ENCODE data around the gene SEZ6. TPM values are rescaled to one million over a fixed set of nuclear protein-coding genes. Genes with fewer than 3 reads are reported as not detected.

The SEZ6 gene
- polyA plus RNA-seq, 2 of the 4 experiments (the other 2 are of a cell fraction): not detected

DNA sequence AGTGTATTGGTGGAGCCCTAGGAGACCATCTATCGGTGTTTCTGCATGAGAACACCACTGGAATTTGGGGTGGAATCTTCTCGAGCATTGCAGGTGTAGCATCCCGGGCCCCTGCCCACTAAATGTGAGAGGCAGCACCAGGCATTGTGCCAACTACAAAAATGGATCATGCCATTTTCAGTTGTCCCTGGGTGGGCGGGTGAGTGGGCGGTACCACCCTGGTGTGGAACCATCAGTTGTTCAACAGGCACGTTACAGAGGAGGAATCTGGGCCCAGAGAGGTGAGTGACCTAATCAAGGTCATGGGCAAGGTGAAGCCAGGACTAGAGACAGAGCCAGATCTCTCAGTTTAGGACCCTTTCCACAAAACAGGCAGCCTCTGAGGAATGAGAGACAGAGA, 45.9 kb upstream of the SEZ6 start:
- Histone ChIP-seq H3K4me3 (no peak overlapping the region), H3K27ac (no peak overlapping the region), H3K9me3 (no peaks in the 10 kb centered on the region), H3K4me2 (no peak overlapping the region), H3K4me1 (no peaks in the 10 kb centered on the region)
- no peak for ATAC-seq
- CTCF ChIA-PET: interaction anchor here (0.6 to 1.5 kb wide), 3 partner anchors 38 to 86 kb away, joined by 3 to 7 read pairs (median 4); no protein-coding TSS in a partner anchor
- POLR2A ChIA-PET: no interaction called here
- no peak for DNase-seq (ENCODE audit: low read depth in 1 of 2, low spot score in 1 of 2)
- 45% methylated on average over 6 of the region's 6 CpGs for whole genome bisulfite sequencing (ENCODE audit: missing lambda C conversion rate)
- no peak for TF ChIP-seq NPAS2 (CRISPR knock-in tag; IDR thresholded peaks at IDR 0.05; ENCODE audit: borderline replicate concordance)
- TF ChIP-seq, protein P1, sequence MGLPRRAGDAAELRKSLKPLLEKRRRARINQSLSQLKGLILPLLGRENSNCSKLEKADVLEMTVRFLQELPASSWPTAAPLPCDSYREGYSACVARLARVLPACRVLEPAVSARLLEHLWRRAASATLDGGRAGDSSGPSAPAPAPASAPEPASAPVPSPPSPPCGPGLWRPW (IDR thresholded peaks at IDR 0.05): no peak
- no peak for TF ChIP-seq ZFP36 (IDR thresholded peaks at IDR 0.05; ENCODE audit: borderline replicate concordance, partially characterized antibody)
- TF ChIP-seq FOSB (CRISPR knock-in tag; IDR thresholded peaks at IDR 0.05): no peak
- TF ChIP-seq ZSCAN20 (CRISPR knock-in tag; IDR thresholded peaks at IDR 0.05): no peak
- no peak for TF ChIP-seq CEBPB (IDR thresholded peaks at IDR 0.05)
- TF ChIP-seq RFX5 (IDR thresholded peaks at IDR 0.05): no peak
- no peak for TF ChIP-seq NR3C1 (IDR thresholded peaks at IDR 0.05)
- TF ChIP-seq KDM5A (IDR thresholded peaks at IDR 0.05): no peak
- TF ChIP-seq HEYL (CRISPR knock-in tag; IDR thresholded peaks at IDR 0.05): no peak
- FAIRE-seq: no peak

GRCh38 chr17:29051194-29051593, 45.4 kb upstream of the SEZ6 start:
- CTCF ChIA-PET: interaction anchor here (0.5 to 1.5 kb wide), 8 partner anchors 10 to 325 kb away, joined by 3 to 7 read pairs (median 4); no protein-coding TSS in a partner anchor

GRCh38 chr17:29050176-29050575, 44.3 kb upstream of the SEZ6 start:
- DNase-seq (ENCODE audit: low read depth in 1 of 2, low spot score in 1 of 2) (no peak), ATAC-seq (no peak), FAIRE-seq (no peak)
- Histone ChIP-seq H3K4me3 (no peak overlapping the region), H3K4me1 (no peaks in the 10 kb centered on the region), H3K4me2 (no peak overlapping the region), H3K9me3 (no peaks in the 10 kb centered on the region), H3K27ac (no peak overlapping the region)
- CTCF ChIA-PET: interaction anchor here (0.9 to 1.5 kb wide), 5 partner anchors 11 to 93 kb away, joined by 3 to 4 read pairs (median 3); no protein-coding TSS in a partner anchor
- TF ChIP-seq BCL3 (IDR thresholded peaks at IDR 0.05): no peak
- TF ChIP-seq KDM1A (IDR thresholded peaks at IDR 0.05; ENCODE audit: low read depth): no peak
- no peak for TF ChIP-seq ESRRA (IDR thresholded peaks at IDR 0.05; ENCODE audit: borderline replicate concordance, low read length)
- TF ChIP-seq POLR2A (IDR thresholded peaks at IDR 0.05; ENCODE audit: low read length): no peak
- no peak for TF ChIP-seq ATOH8 (CRISPR knock-in tag; IDR thresholded peaks at IDR 0.05; ENCODE audit: low read depth)
- TF ChIP-seq SMC3 (IDR thresholded peaks at IDR 0.05): no peak
- no peak for TF ChIP-seq KDM5A (IDR thresholded peaks at IDR 0.05)
- TF ChIP-seq, protein P2, sequence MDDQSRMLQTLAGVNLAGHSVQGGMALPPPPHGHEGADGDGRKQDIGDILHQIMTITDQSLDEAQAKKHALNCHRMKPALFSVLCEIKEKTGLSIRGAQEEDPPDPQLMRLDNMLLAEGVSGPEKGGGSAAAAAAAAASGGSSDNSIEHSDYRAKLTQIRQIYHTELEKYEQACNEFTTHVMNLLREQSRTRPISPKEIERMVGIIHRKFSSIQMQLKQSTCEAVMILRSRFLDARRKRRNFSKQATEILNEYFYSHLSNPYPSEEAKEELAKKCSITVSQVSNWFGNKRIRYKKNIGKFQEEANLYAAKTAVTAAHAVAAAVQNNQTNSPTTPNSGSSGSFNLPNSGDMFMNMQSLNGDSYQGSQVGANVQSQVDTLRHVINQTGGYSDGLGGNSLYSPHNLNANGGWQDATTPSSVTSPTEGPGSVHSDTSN (IDR thresholded peaks at IDR 0.05): no peak
- TF ChIP-seq EHF (CRISPR knock-in tag; IDR thresholded peaks at IDR 0.05): no peak
- TF ChIP-seq HDAC2 (IDR thresholded peaks at IDR 0.05): no peak
- TF ChIP-seq TP53 (CRISPR knock-in tag; IDR thresholded peaks at IDR 0.05): no peak
- TF ChIP-seq MAFK (IDR thresholded peaks at IDR 0.05; ENCODE audit: partially characterized antibody): no peak
- no peak for TF ChIP-seq HOXB5 (CRISPR knock-in tag; IDR thresholded peaks at IDR 0.05)
- TF ChIP-seq EP300 (IDR thresholded peaks at IDR 0.05): no peak
- TF ChIP-seq FOSL2 (IDR thresholded peaks at IDR 0.05): no peak
- TF ChIP-seq FOSL2 (CRISPR knock-in tag; IDR thresholded peaks at IDR 0.05): no peak
- POLR2A ChIA-PET: no interaction called here
- WGBS (ENCODE audit: missing lambda C conversion rate): 63% methylated on average over 5 of the region's 5 CpGs

More at GRCh38 chr17:29051194-29051593, 45.4 kb upstream of the SEZ6 start:
- POLR2A ChIA-PET: no interaction called here
- DNase-seq (ENCODE audit: low read depth in 1 of 2, low spot score in 1 of 2) (no peak), FAIRE-seq (no peak), ATAC-seq (no peak)
- no peak overlapping the region for H3K4me3 ChIP-seq
- 72% methylated on average over 12 of the region's 12 CpGs for WGBS (ENCODE audit: missing lambda C conversion rate)
- H3K27ac ChIP-seq: no peak overlapping the region
- no peak overlapping the region for H3K4me2 ChIP-seq
- TF ChIP-seq ZC3H11A (IDR thresholded peaks at IDR 0.05): no peak
- TF ChIP-seq MAFK (IDR thresholded peaks at IDR 0.05; ENCODE audit: partially characterized antibody): no peak
- H3K9me3 ChIP-seq: no peaks in the 10 kb centered on the region
- no peaks in the 10 kb centered on the region for H3K4me1 ChIP-seq
